ENCODE results near the gene CACNG1.

The CACNG1 gene, protein sequence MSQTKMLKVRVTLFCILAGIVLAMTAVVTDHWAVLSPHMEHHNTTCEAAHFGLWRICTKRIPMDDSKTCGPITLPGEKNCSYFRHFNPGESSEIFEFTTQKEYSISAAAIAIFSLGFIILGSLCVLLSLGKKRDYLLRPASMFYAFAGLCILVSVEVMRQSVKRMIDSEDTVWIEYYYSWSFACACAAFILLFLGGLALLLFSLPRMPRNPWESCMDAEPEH

DNA sequence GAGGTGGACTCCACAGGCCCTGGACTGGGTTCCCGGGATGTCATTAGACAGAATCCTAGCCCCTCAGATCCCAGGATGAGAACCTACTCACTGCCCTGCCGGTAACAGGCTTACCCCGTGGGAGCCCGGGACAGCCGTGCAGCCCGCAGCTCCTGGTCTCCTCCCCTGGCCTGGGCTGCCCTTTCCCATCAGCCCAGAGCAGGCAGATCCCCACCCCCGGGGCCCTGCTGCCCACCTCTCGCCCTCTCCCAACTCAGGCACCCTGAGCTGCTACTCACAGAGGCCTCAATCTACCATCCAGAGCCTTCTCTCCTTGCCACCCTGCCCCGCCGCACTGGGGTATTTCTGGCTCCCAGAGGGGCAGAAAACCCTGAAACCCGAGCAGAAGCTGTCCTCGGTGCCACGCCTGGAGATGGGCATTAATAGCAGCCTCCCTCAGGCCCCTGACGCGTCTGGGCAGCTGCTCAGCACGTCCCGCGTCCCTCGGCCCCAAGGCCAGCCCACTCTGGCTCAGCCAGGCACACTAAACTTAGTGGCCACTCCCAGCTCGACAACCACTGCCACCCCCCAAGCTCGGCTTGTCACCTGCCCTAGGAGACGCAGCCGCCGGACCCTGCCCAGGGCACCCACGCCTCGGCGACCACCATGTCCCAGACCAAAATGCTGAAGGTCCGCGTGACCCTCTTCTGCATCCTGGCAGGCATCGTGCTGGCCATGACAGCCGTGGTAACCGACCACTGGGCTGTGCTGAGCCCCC is at the start of gene CACNG1:
Gene CACNG1 (plus strand): TSS at position 539 of the 757 bp plus-strand sequence. CDS start 107 bp downstream, at position 646.
- H3K4me1 Mint-ChIP-seq: no peaks in the 10 kb centered on the region

DNA sequence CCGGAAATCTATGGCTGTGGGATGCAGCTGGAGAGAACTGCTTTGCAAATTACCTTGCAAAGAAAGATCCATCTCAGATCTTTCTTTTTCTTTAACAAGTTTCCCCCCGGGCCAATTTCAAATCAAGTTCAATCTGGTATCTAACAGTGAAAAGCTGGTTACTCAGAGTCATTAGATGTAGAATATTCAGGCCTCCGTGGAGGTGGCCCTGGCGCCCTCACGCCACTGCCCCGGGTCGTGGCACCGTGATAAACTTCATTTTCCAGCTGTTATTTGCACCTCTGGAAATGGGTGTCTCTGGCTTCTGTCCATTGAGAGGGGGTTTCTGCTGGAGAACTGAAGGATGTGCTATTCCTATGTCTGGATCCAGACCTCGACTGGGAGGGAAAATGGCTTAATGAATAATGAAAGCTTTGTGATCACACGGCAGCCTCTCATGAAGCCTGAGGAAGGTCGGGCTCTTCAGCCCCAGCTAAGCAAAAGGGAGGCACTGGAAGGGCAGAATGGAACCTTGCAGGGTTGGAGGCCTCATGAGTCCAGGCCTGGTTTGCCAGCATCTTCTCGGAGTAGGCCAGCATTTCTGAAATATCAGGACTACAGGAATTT is 49.3 kb upstream of the CACNG1 start:
- DNase-seq (ENCODE audit: low spot score in 2 of 2) (no peak), ATAC-seq (ENCODE audit: low read depth) (no peak)
- Mint-ChIP-seq H3K4me3 (no peak overlapping the region), H3K27ac (no peak overlapping the region), H3K27me3 (peaks cover 12% of the 10 kb centered on the region), H3K9me3 (peaks cover under 1% of the 10 kb centered on the region), H3K36me3 (no peaks in the 10 kb centered on the region), H3K4me1 (no peaks in the 10 kb centered on the region)

More for the DNA sequence above, at the start of gene CACNG1:
- Mint-ChIP-seq H3K4me3 (no peak within 1 kb of the TSS), H3K27ac (no peak within 1 kb of the TSS), H3K27me3 (peaks cover 7% of the 10 kb centered on the region), H3K36me3 (peaks cover 5% of the 10 kb centered on the region), H3K9me3 (peaks cover 5% of the 10 kb centered on the region)
- no peak for ATAC-seq (ENCODE audit: low read depth)
- DNase-seq (ENCODE audit: low spot score in 2 of 2): no peak

DNA sequence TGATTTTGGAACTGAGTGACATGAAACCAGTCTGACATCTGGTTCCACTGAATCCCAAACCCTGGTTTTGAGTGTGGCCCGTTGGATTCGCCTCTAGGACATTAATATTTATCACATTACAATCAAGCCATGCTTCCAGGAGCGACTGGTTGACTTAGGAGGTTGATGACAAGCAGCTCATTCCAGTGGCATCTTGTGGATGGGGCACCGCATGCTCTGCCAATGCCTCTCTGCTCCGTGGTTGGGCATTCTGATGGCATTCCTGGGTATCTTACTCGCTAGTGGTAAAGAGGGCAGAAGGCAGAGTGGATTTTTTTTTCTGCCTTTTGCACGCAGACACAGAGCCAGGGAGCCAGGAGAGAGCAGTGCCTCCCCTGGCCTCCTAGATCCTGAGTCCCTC is 48.4 kb upstream of the CACNG1 start:
- peaks cover 12% of the 10 kb centered on the region for H3K27me3 Mint-ChIP-seq
- H3K4me1 Mint-ChIP-seq: no peaks in the 10 kb centered on the region
- no peak overlapping the region for H3K27ac Mint-ChIP-seq
- DNase-seq (ENCODE audit: low spot score in 2 of 2) (no peak), ATAC-seq (ENCODE audit: low read depth) (no peak)
- H3K36me3 Mint-ChIP-seq: no peaks in the 10 kb centered on the region
- H3K9me3 Mint-ChIP-seq: peaks cover 2% of the 10 kb centered on the region
- H3K4me3 Mint-ChIP-seq: no peak overlapping the region

DNA sequence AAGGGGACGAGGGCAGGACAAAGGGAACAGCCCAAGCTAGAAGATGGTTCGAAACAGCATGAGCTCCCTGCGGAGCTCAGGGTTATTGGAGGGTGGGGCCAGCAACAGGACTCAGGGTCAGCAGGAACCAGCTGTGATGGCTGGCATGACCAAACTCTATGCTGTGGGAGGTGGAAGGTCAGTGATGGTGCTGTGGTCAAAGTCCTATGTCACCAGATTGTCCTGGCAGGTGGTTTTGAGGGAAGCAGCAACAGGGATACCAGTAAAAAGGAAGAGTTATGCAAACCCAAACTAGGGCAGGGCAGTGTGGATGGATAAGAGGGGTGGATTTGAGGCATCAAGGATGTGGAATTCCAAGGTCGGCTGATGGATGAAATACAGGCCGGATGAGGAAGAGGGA is 47.4 kb upstream of the CACNG1 start:
- no peak for ATAC-seq (ENCODE audit: low read depth)
- Mint-ChIP-seq H3K4me3 (no peak overlapping the region), H3K9me3 (peaks cover 2% of the 10 kb centered on the region), H3K4me1 (no peaks in the 10 kb centered on the region), H3K27me3 (peaks cover 8% of the 10 kb centered on the region), H3K27ac (no peak overlapping the region), H3K36me3 (no peaks in the 10 kb centered on the region)
- DNase-seq (ENCODE audit: low spot score in 2 of 2): no peak

DNA sequence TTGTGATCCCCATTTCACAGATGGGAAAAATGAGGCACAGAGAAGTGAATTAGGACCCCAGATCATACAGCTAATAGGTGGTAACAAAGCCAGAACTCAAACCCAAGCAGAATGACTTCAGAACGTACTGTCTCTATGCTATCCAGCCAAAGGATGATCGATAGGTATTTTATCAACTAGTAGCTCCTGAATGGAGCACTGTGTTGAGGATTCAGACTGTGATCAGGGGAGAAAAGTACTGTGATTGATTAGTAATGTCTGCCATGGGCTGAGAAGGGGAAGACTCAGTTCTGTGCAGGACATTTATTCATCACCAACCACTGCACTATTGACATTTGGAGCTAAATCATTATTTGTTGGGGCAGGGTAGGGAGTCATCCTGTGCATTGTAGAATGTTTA is 41.1 kb upstream of the CACNG1 start:
- Mint-ChIP-seq H3K36me3 (no peaks in the 10 kb centered on the region), H3K4me3 (no peak overlapping the region), H3K27me3 (peaks cover 8% of the 10 kb centered on the region), H3K9me3 (peaks cover 5% of the 10 kb centered on the region), H3K4me1 (no peaks in the 10 kb centered on the region), H3K27ac (no peak overlapping the region)
- DNase-seq (ENCODE audit: low spot score in 2 of 2) (no peak), ATAC-seq (ENCODE audit: low read depth) (no peak)

DNA sequence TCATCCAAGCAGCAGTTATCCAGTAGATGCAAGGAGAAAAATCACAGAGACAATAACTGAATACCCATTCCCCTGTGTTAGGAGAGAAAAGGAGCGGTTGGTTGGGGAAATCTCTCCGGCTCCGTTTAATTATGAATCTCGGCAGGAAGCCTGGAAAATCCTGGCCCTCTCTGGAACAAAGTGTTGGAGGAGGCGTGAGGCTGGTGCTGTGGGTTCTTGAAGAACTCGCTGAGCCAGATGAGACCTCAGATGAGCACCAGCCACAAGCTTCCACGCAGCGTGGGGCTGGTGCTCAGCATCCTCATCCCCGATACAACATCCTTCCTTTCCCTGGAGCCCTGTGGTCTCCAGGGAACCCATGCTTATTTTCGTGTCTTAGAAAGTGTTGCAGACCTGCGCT is 40.2 kb upstream of the CACNG1 start:
- no peak overlapping the region for H3K4me3 Mint-ChIP-seq
- no peak overlapping the region for H3K27ac Mint-ChIP-seq
- no peak for ATAC-seq (ENCODE audit: low read depth)
- H3K27me3 Mint-ChIP-seq: peaks cover 8% of the 10 kb centered on the region
- H3K4me1 Mint-ChIP-seq: no peaks in the 10 kb centered on the region
- DNase-seq (ENCODE audit: low spot score in 2 of 2): no peak
- peaks cover 5% of the 10 kb centered on the region for H3K9me3 Mint-ChIP-seq
- no peaks in the 10 kb centered on the region for H3K36me3 Mint-ChIP-seq

DNA sequence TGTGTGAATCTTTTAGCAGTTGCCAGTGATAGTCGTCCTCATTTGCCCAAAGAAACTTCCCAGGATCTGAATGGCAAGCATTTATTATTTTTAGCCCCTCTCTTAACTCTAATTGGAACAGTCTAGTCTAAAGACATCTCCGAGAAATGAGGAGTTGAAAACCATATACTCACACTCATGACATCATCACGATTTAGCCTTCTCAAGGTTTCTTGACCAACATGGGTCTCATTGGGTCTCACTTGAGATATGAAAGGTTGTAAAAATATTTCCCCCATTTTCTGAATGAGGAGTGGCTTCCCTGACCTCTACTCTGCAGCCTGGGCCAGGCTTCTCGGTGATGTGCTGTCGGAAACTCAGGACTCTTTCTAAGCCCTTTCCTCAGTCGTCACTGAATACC is 37.1 kb upstream of the CACNG1 start:
- H3K36me3 Mint-ChIP-seq: no peaks in the 10 kb centered on the region
- DNase-seq (ENCODE audit: low spot score in 2 of 2) (no peak), ATAC-seq (ENCODE audit: low read depth) (no peak)
- H3K4me3 Mint-ChIP-seq: no peak overlapping the region
- H3K9me3 Mint-ChIP-seq: peaks cover 4% of the 10 kb centered on the region
- H3K27ac Mint-ChIP-seq: no peak overlapping the region
- peaks cover 2% of the 10 kb centered on the region for H3K4me1 Mint-ChIP-seq
- peaks cover 10% of the 10 kb centered on the region for H3K27me3 Mint-ChIP-seq

DNA sequence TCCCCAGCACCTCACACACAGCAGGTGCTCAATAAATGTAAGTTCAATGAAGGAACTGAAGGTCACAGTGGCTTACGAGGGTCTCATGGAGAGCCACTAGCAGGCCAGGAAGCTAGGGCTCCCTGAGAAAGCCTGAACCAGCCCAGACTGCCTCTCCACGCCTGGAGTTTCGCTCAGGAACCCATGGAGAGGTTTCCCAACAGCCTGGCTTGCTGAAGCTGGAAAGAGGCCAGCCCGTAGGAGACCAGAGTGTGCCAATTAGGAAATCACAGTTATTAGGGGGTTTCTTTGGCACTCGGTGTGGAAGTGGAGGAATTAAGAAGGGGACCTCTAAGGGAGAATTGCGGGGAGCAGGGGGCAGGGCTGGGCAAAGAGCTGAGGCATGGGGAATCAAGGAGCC is 36.3 kb upstream of the CACNG1 start:
- peaks cover 3% of the 10 kb centered on the region for H3K9me3 Mint-ChIP-seq
- DNase-seq (ENCODE audit: low spot score in 2 of 2): no peak
- H3K27ac Mint-ChIP-seq: no peak overlapping the region
- no peak overlapping the region for H3K4me3 Mint-ChIP-seq
- no peaks in the 10 kb centered on the region for H3K36me3 Mint-ChIP-seq
- no peak for ATAC-seq (ENCODE audit: low read depth)
- peaks cover 9% of the 10 kb centered on the region for H3K27me3 Mint-ChIP-seq
- H3K4me1 Mint-ChIP-seq: peaks cover 2% of the 10 kb centered on the region

DNA sequence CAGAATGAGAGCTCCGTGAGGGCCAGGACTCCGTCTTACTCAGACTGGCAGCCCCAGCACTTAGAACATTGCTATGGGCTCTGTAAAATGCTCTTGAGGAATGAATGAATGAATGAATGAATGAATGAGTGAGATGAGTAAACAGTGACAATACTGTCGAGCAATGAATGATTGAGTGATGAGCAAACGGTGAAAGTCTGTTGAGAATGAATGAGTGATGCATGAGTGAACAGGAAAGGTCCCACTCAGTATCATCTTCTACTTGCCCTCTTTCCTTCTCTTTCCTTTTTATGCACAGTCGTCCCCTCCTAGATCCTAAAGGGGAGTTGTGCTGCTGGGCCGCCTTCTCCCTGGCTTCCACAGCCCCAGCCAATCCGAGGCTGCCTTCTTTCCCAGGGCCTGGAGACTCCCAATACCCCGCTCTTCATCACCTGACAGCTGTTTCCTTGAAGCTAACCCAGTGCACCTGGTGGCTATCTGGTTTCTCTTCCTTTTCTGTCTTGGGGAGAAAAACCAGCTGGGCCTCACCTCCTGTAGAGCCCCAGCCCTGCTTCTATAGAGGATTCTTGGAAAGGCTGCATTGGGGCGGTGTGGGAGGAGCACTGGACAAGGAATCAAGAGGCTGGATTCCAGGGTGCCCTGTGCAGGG is 32.7 kb upstream of the CACNG1 start:
- Mint-ChIP-seq H3K4me1 (peaks cover 2% of the 10 kb centered on the region), H3K27me3 (peaks cover 5% of the 10 kb centered on the region), H3K4me3 (no peak overlapping the region), H3K36me3 (no peaks in the 10 kb centered on the region), H3K27ac (no peak overlapping the region), H3K9me3 (peaks cover 3% of the 10 kb centered on the region)
- ATAC-seq (ENCODE audit: low read depth) (no peak), DNase-seq (ENCODE audit: low spot score in 2 of 2) (no peak)

DNA sequence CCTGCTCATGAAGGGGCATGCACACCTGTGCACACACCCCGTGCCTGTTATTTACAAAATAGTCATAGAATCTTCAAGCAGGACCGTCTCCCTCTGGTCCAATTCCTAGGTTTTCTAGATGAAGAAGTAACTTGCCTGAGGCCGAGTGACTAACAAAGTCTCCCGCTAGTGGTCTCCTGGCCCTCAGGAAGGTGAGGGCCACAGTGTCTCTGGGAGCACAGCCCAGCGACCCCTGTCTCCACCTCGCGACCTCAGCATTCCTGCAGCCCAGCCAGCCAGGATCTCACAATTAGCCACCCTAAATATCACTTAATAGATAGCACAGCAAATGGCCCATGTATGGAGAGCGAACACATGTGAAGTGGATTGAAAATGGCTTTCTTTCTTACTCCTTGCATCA is 30.5 kb upstream of the CACNG1 start:
- H3K27ac Mint-ChIP-seq: no peak overlapping the region
- ATAC-seq (ENCODE audit: low read depth): no peak
- H3K36me3 Mint-ChIP-seq: no peaks in the 10 kb centered on the region
- H3K4me3 Mint-ChIP-seq: no peak overlapping the region
- peaks cover 2% of the 10 kb centered on the region for H3K4me1 Mint-ChIP-seq
- no peak for DNase-seq (ENCODE audit: low spot score in 2 of 2)
- peaks cover 5% of the 10 kb centered on the region for H3K27me3 Mint-ChIP-seq
- H3K9me3 Mint-ChIP-seq: peaks cover 3% of the 10 kb centered on the region

DNA sequence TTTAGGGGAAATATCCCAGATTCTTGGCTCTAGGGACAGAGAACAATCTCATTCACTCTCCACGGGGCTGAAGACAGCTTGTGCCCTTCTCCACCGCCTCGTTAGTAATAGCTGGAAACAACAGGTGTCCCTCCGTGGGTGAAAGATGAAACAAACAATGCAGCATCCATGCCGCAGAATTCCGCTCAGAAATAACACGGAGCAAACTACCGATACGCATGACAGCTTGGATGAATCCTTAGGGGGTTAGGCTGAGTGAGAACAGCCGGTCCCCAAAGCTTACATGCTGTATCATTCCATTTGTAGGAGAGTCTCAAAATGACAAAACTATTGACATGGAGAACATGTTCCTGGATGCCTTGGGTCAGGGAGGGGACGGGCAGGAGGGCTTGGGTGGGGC is 29.4 kb upstream of the CACNG1 start:
- ATAC-seq (ENCODE audit: low read depth) (no peak), DNase-seq (ENCODE audit: low spot score in 2 of 2) (no peak)
- Mint-ChIP-seq H3K4me1 (peaks cover 2% of the 10 kb centered on the region), H3K36me3 (no peaks in the 10 kb centered on the region), H3K27ac (no peak overlapping the region), H3K9me3 (peaks cover under 1% of the 10 kb centered on the region), H3K4me3 (no peak overlapping the region), H3K27me3 (peaks cover 2% of the 10 kb centered on the region)

DNA sequence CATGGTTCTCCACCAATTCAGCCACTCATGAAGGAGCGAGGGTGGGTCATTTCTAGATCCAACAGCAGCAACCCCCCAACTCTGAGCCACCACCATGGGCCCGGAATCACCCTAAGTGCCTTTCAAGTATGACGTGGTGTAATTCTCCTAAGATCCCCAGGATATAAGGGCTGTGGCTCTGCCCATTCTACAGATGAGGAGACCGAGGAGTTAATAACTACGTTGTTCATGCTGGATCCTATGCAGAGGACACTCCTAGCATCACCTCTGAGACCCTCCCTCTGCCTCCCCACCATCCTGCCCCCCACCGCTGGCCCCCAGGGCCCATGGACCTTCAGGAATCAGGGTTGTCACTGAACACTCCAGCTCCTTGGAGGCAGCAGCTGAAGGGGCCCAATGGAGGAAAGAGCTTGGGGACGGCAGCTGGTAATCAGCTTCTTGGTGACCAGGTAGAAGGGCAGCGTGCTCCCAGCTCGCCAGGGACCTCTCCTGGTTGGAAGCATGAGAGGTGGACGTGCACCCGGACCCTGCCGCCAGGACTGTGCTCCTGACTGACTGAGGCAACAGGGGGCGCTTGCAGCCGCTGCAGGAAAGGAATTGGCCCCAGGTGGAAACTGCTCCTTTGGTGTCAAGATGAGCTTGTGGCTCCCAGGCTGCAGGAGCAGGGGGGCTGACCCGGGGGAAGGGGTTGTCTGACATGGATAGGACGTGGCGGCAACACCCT is 28.2 kb upstream of the CACNG1 start:
- peaks cover 1% of the 10 kb centered on the region for H3K27me3 Mint-ChIP-seq
- H3K4me1 Mint-ChIP-seq: peaks cover 2% of the 10 kb centered on the region
- H3K4me3 Mint-ChIP-seq: no peak overlapping the region
- H3K36me3 Mint-ChIP-seq: no peaks in the 10 kb centered on the region
- DNase-seq (ENCODE audit: low spot score in 2 of 2) (no peak), ATAC-seq (ENCODE audit: low read depth) (no peak)
- H3K9me3 Mint-ChIP-seq: no peaks in the 10 kb centered on the region
- no peak overlapping the region for H3K27ac Mint-ChIP-seq

DNA sequence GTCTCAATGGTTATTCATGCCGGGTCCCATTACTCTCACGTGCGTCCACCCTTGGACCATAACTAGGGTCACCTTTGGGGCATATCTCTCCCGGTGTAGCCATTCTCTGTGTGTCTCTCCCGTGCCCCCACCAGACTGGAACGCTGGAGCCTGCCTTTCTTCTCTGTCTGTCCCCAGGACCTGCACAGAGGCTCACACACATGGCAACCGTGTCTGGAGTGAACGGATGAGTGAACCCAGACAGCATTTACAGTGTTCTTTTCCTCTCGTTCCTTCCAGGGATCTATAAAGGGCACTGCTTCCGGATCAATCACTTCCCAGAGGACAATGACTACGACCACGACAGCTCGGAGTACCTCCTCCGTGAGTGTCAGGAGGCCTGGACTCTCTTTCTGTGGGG is 26.4 kb upstream of the CACNG1 start:
- no peak for DNase-seq (ENCODE audit: low spot score in 2 of 2)
- Mint-ChIP-seq H3K36me3 (no peaks in the 10 kb centered on the region), H3K4me1 (no peaks in the 10 kb centered on the region), H3K9me3 (no peaks in the 10 kb centered on the region), H3K4me3 (no peak overlapping the region), H3K27ac (no peak overlapping the region), H3K27me3 (no peaks in the 10 kb centered on the region)
- ATAC-seq (ENCODE audit: low read depth): no peak
